Naive thymus-derived CD8-positive, alpha-beta T cell (primary cell): ENCODE measurements around the gene NPTN. TPM values are rescaled to one million over a fixed set of nuclear protein-coding genes. Genes with fewer than 3 reads are reported as not detected.

Experiments
- ATAC-seq, 2 donors: fragments of 150-1000 bp; cut with Tn5 transposase in 1 of 2; sonication (Bioruptor Pico), chemical (Tn5 transposase) in 1 of 2; 1 replicate in 1 of 2; 2 replicates in 1 of 2; pipeline ENCODE4 v1.10.0; 2021; ENCODE audit warnings: mild to moderate bottlenecking in 2 of 2, moderate library complexity in 2 of 2
- POLR2A ChIA-PET: fragments of 350-600 bp; sonication (Branson Sonifier 250); formaldehyde crosslinking; loops from one replicate; lab custom pipeline; 2021; ENCODE audit warnings: antibody characterized with exemption; lab: Charles Lee
- DNase-seq, 10 donors: peaks; one replicate each; pipeline versions ENCODE4 v3.0.0 to v3.0.0-alpha.2; 2020 to 2022
- H3K27ac Mint-ChIP-seq, 10 donors: one replicate each; pipeline ENCODE4 v1.8.0; 2020 to 2022; ENCODE audit warnings: mild to moderate bottlenecking in 10 of 10, mixed read lengths in 10 of 10, moderate library complexity in 4 of 10, inconsistent platforms in 1 of 10
- H3K27me3 Mint-ChIP-seq, 5 donors: one replicate each; pipeline ENCODE4 v1.8.0; 2021 to 2022; ENCODE audit warnings: mixed read lengths in 5 of 5
- H3K36me3 Mint-ChIP-seq, 3 donors: one replicate each; pipeline ENCODE4 v1.8.0; 2020 to 2022; ENCODE audit warnings: mixed read lengths in 3 of 3, mild to moderate bottlenecking in 2 of 3, inconsistent platforms in 1 of 3
- H3K4me1 Mint-ChIP-seq, 4 donors: one replicate each; pipeline ENCODE4 v1.8.0; 2021 to 2022; ENCODE audit warnings: mixed read lengths in 4 of 4
- H3K4me3 Mint-ChIP-seq, 10 donors: one replicate each; pipeline ENCODE4 v1.8.0; 2020 to 2022; ENCODE audit warnings: mild to moderate bottlenecking in 10 of 10, mixed read lengths in 10 of 10, moderate library complexity in 6 of 10, inconsistent platforms in 1 of 10
- H3K9me3 Mint-ChIP-seq, 9 donors: one replicate each; pipeline ENCODE4 v1.8.0; 2020 to 2022; ENCODE audit warnings: mixed read lengths in 9 of 9, mild to moderate bottlenecking in 3 of 9, inconsistent platforms in 1 of 9, moderate library complexity in 1 of 9
- polyA plus RNA-seq, 3 donors: library from polyadenylated mRNA; unstranded; fragments of 300-500 nt; fragmentation: Illumina TruSeq; gene quantifications; one replicate each; pipeline ENCODE4 v1.2.3, GENCODE V29; 2021
- total RNA-seq, 8 experiments: library from RNA in 2 of 8; stranded (reverse) in 2 of 8; gene quantifications; one replicate each; pipeline ENCODE4 v1.2.3 and lab custom pipeline; 2021 to 2026

NPTN gene
- total RNA-seq (10 to 100 TPM; 37.7 to 37.8 TPM), polyA plus RNA-seq (10 to 100 TPM; 27.9 to 36.6 (median 29.3) TPM), total RNA-seq (lab: John Stamatoyannopoulos, UW) (20.0 to 66.1 (median 34.6) reads per million in 6 experiments)

DNA sequence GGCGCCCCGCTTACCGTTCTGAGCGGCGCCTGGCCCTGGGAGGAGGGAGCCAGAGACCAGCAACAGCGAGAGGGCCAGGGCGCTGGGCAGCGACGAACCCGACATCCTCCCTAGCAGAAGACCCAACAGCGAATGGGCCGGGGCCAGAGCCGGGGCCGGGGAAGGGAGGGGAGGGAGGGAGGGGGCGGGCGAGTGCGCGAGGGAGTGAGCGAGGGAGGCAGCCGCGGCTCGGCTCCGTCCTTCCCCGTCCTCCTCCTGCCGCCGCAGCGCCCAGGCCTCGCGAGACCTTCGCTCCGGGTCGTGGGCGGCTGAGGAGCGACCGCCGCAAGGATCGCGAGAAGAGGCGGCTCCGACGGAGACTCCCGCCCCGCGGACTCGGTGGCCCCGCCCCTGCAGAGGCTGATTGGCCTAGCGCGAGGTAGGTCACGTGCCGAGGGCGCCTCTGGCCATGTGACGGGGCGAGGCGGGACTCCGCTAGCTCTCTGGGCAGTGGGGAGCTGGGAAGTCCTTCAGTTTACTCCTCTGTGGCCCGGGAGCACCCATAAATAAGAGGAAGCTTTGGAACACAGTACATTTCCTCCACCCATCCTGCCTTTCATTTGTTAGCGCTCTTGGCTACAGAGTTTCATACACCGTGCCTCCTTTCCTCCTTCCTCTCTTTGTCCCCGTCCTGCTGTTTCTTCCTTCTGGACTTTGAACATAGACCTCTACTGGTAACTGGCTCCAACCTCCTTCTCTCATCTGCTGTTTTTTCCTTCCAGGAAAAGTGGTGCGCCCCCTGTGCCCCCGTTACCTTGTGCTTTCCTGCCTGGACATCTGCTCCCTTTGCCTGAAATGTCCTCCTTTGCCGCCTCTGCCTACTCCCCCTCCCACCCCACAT lies at the start of gene NPTN:
Gene NPTN, minus strand, starts transcription at position 279 of the 880 bp plus-strand sequence. Its CDS starts 174 bp downstream, at position 105.
- peaks cover 26 to 61% (median 53%) of the 10 kb centered on the region in 4 donors for H3K4me1 Mint-ChIP-seq
- H3K27ac Mint-ChIP-seq: peak within 1 kb of the TSS; percentile 37 to 98 (median 92)
- ATAC-seq (peak; percentile 91 to 92), DNase-seq (peak; percentile 93 to 98 (median 98))
- POLR2A ChIA-PET: no interaction called here
- no peaks in the 10 kb centered on the region for H3K36me3 Mint-ChIP-seq
- H3K4me3 Mint-ChIP-seq: peak within 1 kb of the TSS; percentile 79 to 94 (median 90)
- H3K27me3 Mint-ChIP-seq: peaks cover under 1 to 19% (median 8%) of the 10 kb centered on the region in 5 donors
- H3K9me3 Mint-ChIP-seq: no peaks in the 10 kb centered on the region

DNA sequence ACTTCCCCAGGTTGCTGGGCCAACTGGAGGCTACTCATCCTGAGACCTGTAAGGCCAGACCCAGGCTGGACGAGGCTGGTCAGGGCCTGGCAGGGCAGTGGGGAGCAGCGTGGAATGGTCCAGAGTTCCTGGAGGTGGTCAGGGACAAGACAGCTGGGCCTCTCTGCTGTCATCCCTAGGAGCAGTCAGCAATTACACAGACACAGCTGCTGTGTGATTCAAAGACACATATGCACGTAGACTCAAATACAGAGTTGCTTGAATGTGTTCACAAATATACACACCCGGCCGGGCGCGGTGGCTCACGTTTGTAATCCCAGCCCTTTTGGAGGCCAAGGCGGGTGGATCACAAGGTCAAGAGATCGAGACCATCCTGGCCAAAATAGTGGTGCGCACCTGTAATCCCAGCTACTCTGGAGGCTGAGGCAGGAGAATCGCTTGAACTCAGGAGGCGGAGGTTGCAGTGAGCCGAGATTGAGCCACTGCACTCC lies 49.5 kb upstream of the NPTN start:
- H3K9me3 Mint-ChIP-seq: no peaks in the 10 kb centered on the region
- ATAC-seq (no peak), DNase-seq (no peak)
- H3K4me3 Mint-ChIP-seq: peak overlapping the region in 3 of 10 donors; percentile 58 to 72 (median 63)
- no peak overlapping the region for H3K27ac Mint-ChIP-seq
- H3K27me3 Mint-ChIP-seq: peaks cover 43 to 71% (median 58%) of the 10 kb centered on the region in 5 donors
- H3K36me3 Mint-ChIP-seq: no peaks in the 10 kb centered on the region
- POLR2A ChIA-PET: no interaction called here
- H3K4me1 Mint-ChIP-seq: peaks cover 6 to 18% (median 12%) of the 10 kb centered on the region in 4 donors

DNA sequence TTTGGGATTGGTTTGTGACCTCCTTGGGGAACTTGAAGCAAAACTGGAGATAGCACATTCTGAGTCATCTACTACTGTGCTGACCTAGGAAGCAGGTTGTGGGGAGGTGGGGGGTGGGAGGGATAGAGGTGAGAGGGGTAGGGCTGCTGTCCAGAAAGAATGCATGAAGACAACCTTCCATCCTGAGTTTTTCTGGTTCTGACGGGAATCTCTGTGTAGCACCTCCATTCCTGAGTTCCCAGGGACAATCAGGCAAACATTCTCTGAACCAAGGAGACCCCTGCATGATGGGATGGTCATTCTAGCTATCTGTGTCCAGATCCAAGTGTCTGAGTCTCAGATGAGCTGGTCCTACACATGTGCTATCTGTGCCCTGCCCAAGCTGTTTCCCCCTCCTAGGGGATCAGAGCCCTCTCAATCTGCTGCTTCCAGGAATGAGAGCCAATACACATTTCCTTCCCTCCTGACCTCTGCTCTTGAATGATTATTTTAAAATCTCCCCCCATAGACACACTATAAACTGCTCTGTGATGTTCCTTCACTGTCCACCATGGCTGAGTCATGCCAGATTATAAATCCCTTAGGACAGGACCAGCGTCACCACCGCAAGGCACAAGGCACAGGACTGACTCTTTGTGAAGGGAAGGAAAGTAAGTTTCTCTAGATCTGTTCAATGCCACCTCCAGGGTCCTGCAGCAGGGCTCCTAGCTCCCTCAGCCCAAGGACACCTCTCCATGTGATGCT lies 48.8 kb upstream of the NPTN start:
- POLR2A ChIA-PET: no interaction called here
- ATAC-seq (no peak), DNase-seq (no peak)
- H3K4me3 Mint-ChIP-seq: no peak overlapping the region
- no peaks in the 10 kb centered on the region for H3K9me3 Mint-ChIP-seq
- no peak overlapping the region for H3K27ac Mint-ChIP-seq
- peaks cover 6 to 18% (median 12%) of the 10 kb centered on the region in 4 donors for H3K4me1 Mint-ChIP-seq
- H3K36me3 Mint-ChIP-seq: no peaks in the 10 kb centered on the region
- peaks cover 42 to 65% (median 56%) of the 10 kb centered on the region in 5 donors for H3K27me3 Mint-ChIP-seq

DNA sequence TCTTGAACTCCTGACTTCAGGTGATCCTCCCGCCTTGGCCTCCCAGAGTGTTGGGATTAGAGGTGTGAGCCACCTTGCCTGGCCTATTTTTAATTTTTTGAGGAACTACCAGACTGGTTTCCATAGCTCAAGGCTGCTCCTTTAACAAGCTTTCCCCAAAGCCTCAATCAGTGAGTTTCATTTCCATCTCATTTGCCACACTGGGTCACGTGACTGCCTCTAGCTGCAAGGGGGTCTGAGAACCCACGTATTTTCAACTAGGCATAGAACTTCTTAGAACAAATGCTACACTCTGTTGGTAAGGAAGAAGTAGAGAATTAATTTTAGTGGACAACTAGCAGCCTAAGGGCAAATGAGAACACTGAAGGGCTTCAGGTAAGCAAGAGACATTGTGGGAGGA lies 47.9 kb upstream of the NPTN start:
- Mint-ChIP-seq H3K27ac (no peak overlapping the region), H3K4me1 (peaks cover 6 to 18% (median 12%) of the 10 kb centered on the region in 4 donors), H3K9me3 (no peaks in the 10 kb centered on the region), H3K27me3 (peaks cover 34 to 55% (median 46%) of the 10 kb centered on the region in 5 donors), H3K4me3 (no peak overlapping the region), H3K36me3 (no peaks in the 10 kb centered on the region)
- POLR2A ChIA-PET: no interaction called here
- no peak for DNase-seq
- no peak for ATAC-seq

DNA sequence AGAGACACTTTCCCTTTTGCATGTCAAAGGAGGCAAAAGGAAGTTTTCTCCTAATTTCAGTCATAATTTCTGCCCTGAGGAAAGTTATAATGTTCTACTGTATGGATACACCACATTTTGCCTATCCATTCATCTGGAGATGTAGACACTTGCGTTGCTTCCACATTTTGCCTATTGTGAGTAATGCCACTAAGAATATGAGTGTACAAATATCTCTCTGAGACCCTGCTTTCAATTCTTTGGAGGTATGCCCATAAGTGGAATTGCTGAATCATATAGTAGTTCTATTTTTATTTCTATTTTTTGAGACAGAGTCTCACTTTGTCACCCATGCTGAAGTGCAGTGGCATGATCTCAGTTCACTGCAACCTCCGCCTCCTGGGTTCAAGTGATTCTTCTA lies 47.4 kb upstream of the NPTN start:
- ATAC-seq (no peak), DNase-seq (no peak)
- POLR2A ChIA-PET: no interaction called here
- Mint-ChIP-seq H3K9me3 (no peaks in the 10 kb centered on the region), H3K4me1 (peaks cover 6 to 15% (median 12%) of the 10 kb centered on the region in 4 donors), H3K4me3 (no peak overlapping the region), H3K27ac (no peak overlapping the region), H3K36me3 (no peaks in the 10 kb centered on the region), H3K27me3 (peaks cover 29 to 50% (median 41%) of the 10 kb centered on the region in 5 donors)

DNA sequence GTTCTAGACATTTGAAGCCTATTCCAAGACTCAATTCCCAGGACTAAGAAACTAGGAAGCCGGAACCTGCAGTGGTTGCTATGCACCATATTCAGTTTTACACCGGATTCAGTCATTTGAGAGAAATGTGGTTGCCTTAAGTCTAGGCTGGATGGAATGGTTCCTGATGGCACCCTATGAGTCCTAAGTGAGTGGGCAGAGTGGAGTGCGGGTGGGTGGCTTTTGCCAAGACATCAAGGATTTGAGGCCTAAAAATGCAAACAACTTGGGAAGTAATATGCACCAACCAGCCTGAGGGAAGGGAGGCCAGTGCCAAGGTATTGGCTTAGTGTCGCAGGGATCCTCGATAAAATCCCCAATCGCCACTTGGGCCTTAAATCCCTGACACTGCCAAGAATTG lies 46.8 kb upstream of the NPTN start:
- DNase-seq: no peak
- Mint-ChIP-seq H3K27ac (no peak overlapping the region), H3K4me3 (no peak overlapping the region), H3K27me3 (peaks cover 25 to 44% (median 35%) of the 10 kb centered on the region in 5 donors), H3K4me1 (peaks cover 4 to 10% (median 9%) of the 10 kb centered on the region in 4 donors), H3K9me3 (no peaks in the 10 kb centered on the region), H3K36me3 (no peaks in the 10 kb centered on the region)
- ATAC-seq: no peak
- POLR2A ChIA-PET: no interaction called here

DNA sequence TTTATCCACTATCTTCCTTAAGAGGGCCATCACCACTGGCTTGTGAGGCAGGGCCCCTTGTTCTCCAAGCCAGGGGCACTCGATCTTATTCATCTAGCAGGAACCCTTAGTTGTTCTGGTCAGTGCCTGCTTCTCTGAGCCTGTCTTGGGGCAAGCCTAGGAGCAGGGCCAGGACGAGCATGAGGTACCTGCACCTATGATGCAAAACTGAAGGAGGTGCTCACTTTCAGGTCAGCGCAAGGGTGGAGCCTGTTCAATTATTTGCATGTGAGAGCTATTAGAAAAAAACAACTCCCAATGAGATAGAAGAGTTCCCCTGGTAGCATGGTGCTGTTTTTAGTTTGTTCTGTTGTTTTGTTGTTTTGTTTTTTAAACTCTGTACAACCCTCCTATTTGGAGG lies 46.0 kb upstream of the NPTN start:
- H3K9me3 Mint-ChIP-seq: no peaks in the 10 kb centered on the region
- peak overlapping the region in 1 of 10 donors; percentile 2 for H3K27ac Mint-ChIP-seq
- peaks cover 25 to 41% (median 36%) of the 10 kb centered on the region in 5 donors for H3K27me3 Mint-ChIP-seq
- no peak overlapping the region for H3K4me3 Mint-ChIP-seq
- no peak for DNase-seq
- POLR2A ChIA-PET: no interaction called here
- H3K4me1 Mint-ChIP-seq: peaks cover 2 to 7% (median 6%) of the 10 kb centered on the region in 4 donors
- ATAC-seq: no peak
- no peaks in the 10 kb centered on the region for H3K36me3 Mint-ChIP-seq

DNA sequence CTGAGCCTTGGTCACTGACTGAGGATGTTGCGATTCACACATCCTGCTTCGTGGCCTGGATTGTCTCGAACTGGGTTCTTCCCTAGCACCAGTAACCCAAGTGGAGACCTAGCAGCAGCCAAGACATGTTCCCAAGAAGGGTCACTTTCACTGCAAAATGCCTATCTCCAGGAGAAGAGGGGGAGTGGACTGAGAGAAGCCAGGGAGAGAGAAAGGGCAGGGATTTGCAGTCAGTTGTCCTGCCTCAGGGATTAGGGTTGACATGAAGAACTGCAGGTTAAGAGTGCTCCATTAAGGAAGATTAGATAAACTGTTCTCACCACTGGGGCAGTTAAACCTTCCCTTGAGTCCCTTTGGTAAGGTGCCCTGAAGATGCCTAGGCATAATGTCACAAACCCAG lies 45.3 kb upstream of the NPTN start:
- DNase-seq: no peak
- POLR2A ChIA-PET: no interaction called here
- ATAC-seq: no peak
- H3K4me3 Mint-ChIP-seq: no peak overlapping the region
- no peak overlapping the region for H3K27ac Mint-ChIP-seq
- H3K27me3 Mint-ChIP-seq: peaks cover 28 to 41% (median 35%) of the 10 kb centered on the region in 5 donors
- H3K4me1 Mint-ChIP-seq: peaks cover 0 to 4% (median 2%) of the 10 kb centered on the region in 4 donors
- H3K36me3 Mint-ChIP-seq: no peaks in the 10 kb centered on the region
- H3K9me3 Mint-ChIP-seq: no peaks in the 10 kb centered on the region

DNA sequence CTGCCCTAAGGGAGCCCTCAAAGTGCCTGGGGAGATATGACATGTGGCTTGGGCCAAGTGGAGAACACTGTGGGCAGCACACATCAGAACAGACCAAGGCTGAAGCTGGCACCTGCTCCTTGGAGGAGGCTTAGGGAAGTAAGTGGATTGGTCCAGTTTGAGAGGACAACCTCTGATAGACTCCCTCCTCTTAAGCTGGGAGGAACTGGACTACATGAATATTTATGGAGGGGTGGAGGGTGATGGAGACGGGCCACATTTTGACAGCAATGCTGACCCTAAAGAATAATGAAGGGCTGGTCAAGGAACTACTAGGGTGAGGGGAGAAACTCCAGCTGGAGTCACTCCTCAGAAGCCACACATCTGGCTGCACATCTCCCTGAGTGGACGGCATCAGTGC lies 44.5 kb upstream of the NPTN start:
- Mint-ChIP-seq H3K9me3 (no peaks in the 10 kb centered on the region), H3K4me3 (no peak overlapping the region), H3K27ac (no peak overlapping the region), H3K27me3 (peaks cover 28 to 40% (median 29%) of the 10 kb centered on the region in 5 donors), H3K4me1 (no peaks in the 10 kb centered on the region), H3K36me3 (no peaks in the 10 kb centered on the region)
- ATAC-seq: no peak
- DNase-seq: no peak
- POLR2A ChIA-PET: interaction anchor here (1.2 kb wide), 1 partner anchor 22 kb away, joined by 5 read pairs; no protein-coding TSS in a partner anchor

DNA sequence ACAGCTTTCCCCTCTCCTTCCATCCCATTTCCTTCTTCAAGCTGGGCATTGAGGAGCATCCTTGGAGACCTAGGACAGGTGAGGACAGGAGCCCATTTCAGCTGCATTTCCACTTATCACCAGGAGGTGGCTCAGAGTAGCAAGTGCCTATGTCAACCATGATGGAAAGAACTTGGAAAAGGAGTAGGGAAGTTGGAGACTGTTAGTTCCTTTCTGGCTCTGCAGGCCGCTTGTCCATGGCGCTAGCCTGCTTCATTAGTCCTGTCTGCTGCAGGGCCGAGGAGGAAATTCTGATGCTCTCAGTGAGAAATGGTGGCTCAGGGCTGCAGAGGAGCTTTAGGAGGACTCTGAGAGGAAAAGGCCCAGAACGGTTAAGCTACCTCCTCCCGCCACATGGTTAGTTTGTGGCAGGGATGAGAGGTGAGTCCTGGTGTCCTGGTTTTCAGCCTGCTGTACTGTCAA lies 44.0 kb upstream of the NPTN start:
- POLR2A ChIA-PET: interaction anchor here (1.2 kb wide), 1 partner anchor 23 kb away, joined by 5 read pairs; no protein-coding TSS in a partner anchor

DNA sequence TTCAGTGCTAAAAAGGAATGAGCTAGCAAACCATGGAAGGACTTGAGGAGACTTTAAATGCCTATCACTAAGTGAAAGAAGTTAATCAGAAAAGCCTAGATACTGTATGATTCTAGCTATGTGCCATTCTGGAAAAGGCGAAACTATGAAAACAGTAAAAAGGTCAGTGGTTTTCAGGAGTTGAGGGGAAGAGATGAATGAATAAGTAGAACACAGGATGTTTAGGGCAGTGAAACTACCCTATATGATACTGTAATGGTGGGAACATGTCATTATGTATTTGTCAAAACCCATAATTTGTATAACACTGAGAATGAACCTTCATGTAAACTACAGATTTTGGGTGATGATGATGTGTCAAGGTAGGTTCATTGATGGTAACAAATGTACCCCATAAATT lies 41.4 kb upstream of the NPTN start:
- H3K36me3 Mint-ChIP-seq: no peaks in the 10 kb centered on the region
- ATAC-seq: no peak
- peak overlapping the region in 1 of 10 donors; percentile 39 for H3K27ac Mint-ChIP-seq

More for the DNA sequence above, 44.0 kb upstream of the NPTN start:
- no peaks in the 10 kb centered on the region for H3K36me3 Mint-ChIP-seq
- DNase-seq (peak in 9 of 10 donors; percentile 11 to 73 (median 48)), ATAC-seq (peak; percentile 38 to 59)
- no peaks in the 10 kb centered on the region for H3K4me1 Mint-ChIP-seq
- peaks cover 23 to 34% (median 28%) of the 10 kb centered on the region in 5 donors for H3K27me3 Mint-ChIP-seq
- H3K9me3 Mint-ChIP-seq: no peaks in the 10 kb centered on the region
- H3K4me3 Mint-ChIP-seq: no peak overlapping the region
- no peak overlapping the region for H3K27ac Mint-ChIP-seq

DNA sequence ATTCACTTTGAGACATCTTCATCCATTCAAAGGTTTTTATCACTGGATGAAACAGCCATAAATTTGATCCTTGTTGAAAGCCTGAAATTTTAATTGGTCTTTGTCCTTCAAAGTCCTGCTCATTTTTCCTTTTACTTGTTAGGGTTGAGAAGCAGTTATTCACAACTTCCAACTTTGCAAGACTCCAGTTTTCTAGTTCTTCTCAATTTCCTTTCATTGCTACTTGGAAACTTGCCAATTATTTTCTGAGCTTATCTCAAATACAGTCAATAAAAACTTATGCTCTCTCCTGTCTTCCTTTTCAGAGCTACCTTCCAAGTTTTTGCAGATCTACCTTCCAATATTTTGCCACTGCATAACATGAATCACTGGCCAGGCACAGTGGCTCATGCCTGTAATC lies 27.3 kb upstream of the NPTN start:
- ATAC-seq (no peak), DNase-seq (no peak)
- Mint-ChIP-seq H3K4me1 (peaks cover 3 to 12% (median 6%) of the 10 kb centered on the region in 4 donors), H3K36me3 (peaks cover 0 to 8% (median 4%) of the 10 kb centered on the region in 3 donors), H3K4me3 (no peak overlapping the region), H3K27me3 (peaks cover 9 to 52% (median 26%) of the 10 kb centered on the region in 5 donors), H3K9me3 (peaks cover 0 to 15% (median 3%) of the 10 kb centered on the region in 9 donors), H3K27ac (no peak overlapping the region)
- POLR2A ChIA-PET: no interaction called here

More for the DNA sequence above, 41.4 kb upstream of the NPTN start:
- Mint-ChIP-seq H3K4me1 (no peaks in the 10 kb centered on the region), H3K9me3 (peaks cover 0 to 3% (median 0%) of the 10 kb centered on the region in 9 donors), H3K4me3 (no peak overlapping the region), H3K27me3 (peaks cover 22 to 39% (median 31%) of the 10 kb centered on the region in 5 donors)
- DNase-seq: no peak
- POLR2A ChIA-PET: no interaction called here
